Gastrocnemius medialis (tissue), 4 donors: ENCODE data around the gene MCF2L.

ENCODE experiments used
- POLR2A ChIP-seq, 2 donors: fragments of 450-650 bp; IDR thresholded peaks; one replicate each; pipeline ENCODE4 v1.6.1; 2017; ENCODE audit warnings: antibody characterized with exemption in 2 of 2, mild to moderate bottlenecking in 2 of 2, moderate library complexity in 2 of 2
- TF ChIP-seq, protein P1 (sequence below), 5 experiments: fragments of 450-650 bp in 3 of 5; fragments of 200-600 bp in 2 of 5; sonication (generic) in 2 of 5; IDR thresholded peaks in 4 of 5; conservative IDR thresholded peaks in 1 of 5; 1 replicate in 4 of 5; 2 replicates in 1 of 5; pipeline ENCODE4 v1.5.1; 2016 to 2019; ENCODE audit warnings: antibody characterized with exemption in 5 of 5, mild to moderate bottlenecking in 3 of 5, moderate library complexity in 3 of 5

- TF ChIP-seq, protein P1, sequence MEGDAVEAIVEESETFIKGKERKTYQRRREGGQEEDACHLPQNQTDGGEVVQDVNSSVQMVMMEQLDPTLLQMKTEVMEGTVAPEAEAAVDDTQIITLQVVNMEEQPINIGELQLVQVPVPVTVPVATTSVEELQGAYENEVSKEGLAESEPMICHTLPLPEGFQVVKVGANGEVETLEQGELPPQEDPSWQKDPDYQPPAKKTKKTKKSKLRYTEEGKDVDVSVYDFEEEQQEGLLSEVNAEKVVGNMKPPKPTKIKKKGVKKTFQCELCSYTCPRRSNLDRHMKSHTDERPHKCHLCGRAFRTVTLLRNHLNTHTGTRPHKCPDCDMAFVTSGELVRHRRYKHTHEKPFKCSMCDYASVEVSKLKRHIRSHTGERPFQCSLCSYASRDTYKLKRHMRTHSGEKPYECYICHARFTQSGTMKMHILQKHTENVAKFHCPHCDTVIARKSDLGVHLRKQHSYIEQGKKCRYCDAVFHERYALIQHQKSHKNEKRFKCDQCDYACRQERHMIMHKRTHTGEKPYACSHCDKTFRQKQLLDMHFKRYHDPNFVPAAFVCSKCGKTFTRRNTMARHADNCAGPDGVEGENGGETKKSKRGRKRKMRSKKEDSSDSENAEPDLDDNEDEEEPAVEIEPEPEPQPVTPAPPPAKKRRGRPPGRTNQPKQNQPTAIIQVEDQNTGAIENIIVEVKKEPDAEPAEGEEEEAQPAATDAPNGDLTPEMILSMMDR (IDR thresholded peaks at IDR 0.05 in 4 of 5, conservative IDR thresholded peaks at IDR 0.05 in 1 of 5), result no peak
- TF ChIP-seq POLR2A (IDR thresholded peaks at IDR 0.05), result no peak
Measured at GRCh38 chr13:113032291-113032690, 63.3 kb downstream of the MCF2L start.
